A673 (cell line): ENCODE data around the gene METTL22. TPM values are rescaled to one million over a fixed set of nuclear protein-coding genes. Genes with fewer than 3 reads are reported as not detected.

Experiments used
- BruUV-seq: library from RNA; stranded (reverse); fragments of 400-500 nt; replicated peaks from 2 replicates; lab custom pipeline; 2021; lab: Mats Ljungman, UMichigan
- CTCF ChIA-PET: fragments of 300-600 bp; sonication (Branson Sonifier 250); formaldehyde crosslinking; loops from one replicate; lab custom pipeline; 2022; ENCODE audit warnings: antibody characterized with exemption; lab: Charles Lee
- POLR2A ChIA-PET: fragments of 300-600 bp; sonication (Branson Sonifier 250); formaldehyde crosslinking; loops from one replicate; lab custom pipeline; 2022; ENCODE audit warnings: antibody characterized with exemption; ENCODE audit not compliant: low non-redundant PET; lab: Charles Lee
- DNase-seq: peaks from one replicate; pipeline ENCODE4 v3.0.0-alpha.2; 2015; ENCODE audit warnings: low spot score
- H3K27ac ChIP-seq: fragments of 200-600 bp; sonication (generic); 2 replicates; pipeline ENCODE4 v1.5.1; 2016; ENCODE audit warnings: mixed run types, low read depth, mild to moderate bottlenecking, mixed read lengths, antibody characterized with exemption, low read length; ENCODE audit not compliant: poor library complexity, severe bottlenecking
- H3K27me3 ChIP-seq: fragments of 200-600 bp; sonication (generic); replicated peaks from 2 replicates; pipeline ENCODE4 v1.6.1; 2017; ENCODE audit warnings: mixed run types, low read depth, mild to moderate bottlenecking, mixed read lengths, antibody characterized with exemption, low read length; ENCODE audit not compliant: insufficient read depth, poor library complexity
- H3K36me3 ChIP-seq: fragments of 200-600 bp; sonication (generic); 2 replicates; pipeline ENCODE4 v1.6.1; 2016; ENCODE audit warnings: mixed run types, mild to moderate bottlenecking, mixed read lengths, antibody characterized with exemption, low read length; ENCODE audit not compliant: insufficient read depth, poor library complexity, severe bottlenecking
- H3K4me1 ChIP-seq: fragments of 200-600 bp; sonication (generic); 2 replicates; pipeline ENCODE4 v1.6.1; 2017; ENCODE audit warnings: mixed run types, mild to moderate bottlenecking, mixed read lengths, antibody characterized with exemption, low read length; ENCODE audit not compliant: insufficient read depth, poor library complexity, severe bottlenecking
- H3K4me3 ChIP-seq: fragments of 200-600 bp; sonication (generic); 2 replicates; pipeline ENCODE4 v1.5.1; 2016; ENCODE audit warnings: low read depth, mixed run types, mild to moderate bottlenecking, mixed read lengths, low read length; ENCODE audit not compliant: poor library complexity, severe bottlenecking
- H3K9me3 ChIP-seq: fragments of 200-600 bp; sonication (generic); 2 replicates; pipeline ENCODE4 v1.6.1; 2016; ENCODE audit warnings: mixed run types, low read depth, mild to moderate bottlenecking, mixed read lengths, antibody characterized with exemption, low read length; ENCODE audit not compliant: poor library complexity, severe bottlenecking
- EZH2 ChIP-seq: fragments of 200-600 bp; sonication (generic); IDR thresholded peaks from 2 replicates; pipeline ENCODE4 v1.6.1; 2017; ENCODE audit warnings: borderline replicate concordance, low read depth, mild to moderate bottlenecking, mixed read lengths, antibody characterized with exemption, low read length; ENCODE audit not compliant: poor library complexity, severe bottlenecking
- intact Hi-C: fragments of 100-400 bp; cut with micrococcal nuclease; formaldehyde crosslinking; loops from one replicate; pipeline ENCODE4 v1.10.0; 2022; ENCODE audit not compliant: unreplicated experiment
- total RNA-seq: library from RNA; stranded (reverse); gene quantifications from 2 replicates; pipeline ENCODE4 v1.2.3, GENCODE V29; 2021
- TF ChIP-seq, protein P1 (sequence below): fragments of 300-800, 200-600 bp; sonication (generic); conservative IDR thresholded peaks from 2 replicates; pipeline ENCODE4 v1.5.1; 2017; ENCODE audit warnings: low read depth, mild to moderate bottlenecking, antibody characterized with exemption, low read length, moderate library complexity, mixed read lengths

Gene METTL22
- total RNA-seq, 1 experiment from 2014 or later = 91.2 TPM

DNA sequence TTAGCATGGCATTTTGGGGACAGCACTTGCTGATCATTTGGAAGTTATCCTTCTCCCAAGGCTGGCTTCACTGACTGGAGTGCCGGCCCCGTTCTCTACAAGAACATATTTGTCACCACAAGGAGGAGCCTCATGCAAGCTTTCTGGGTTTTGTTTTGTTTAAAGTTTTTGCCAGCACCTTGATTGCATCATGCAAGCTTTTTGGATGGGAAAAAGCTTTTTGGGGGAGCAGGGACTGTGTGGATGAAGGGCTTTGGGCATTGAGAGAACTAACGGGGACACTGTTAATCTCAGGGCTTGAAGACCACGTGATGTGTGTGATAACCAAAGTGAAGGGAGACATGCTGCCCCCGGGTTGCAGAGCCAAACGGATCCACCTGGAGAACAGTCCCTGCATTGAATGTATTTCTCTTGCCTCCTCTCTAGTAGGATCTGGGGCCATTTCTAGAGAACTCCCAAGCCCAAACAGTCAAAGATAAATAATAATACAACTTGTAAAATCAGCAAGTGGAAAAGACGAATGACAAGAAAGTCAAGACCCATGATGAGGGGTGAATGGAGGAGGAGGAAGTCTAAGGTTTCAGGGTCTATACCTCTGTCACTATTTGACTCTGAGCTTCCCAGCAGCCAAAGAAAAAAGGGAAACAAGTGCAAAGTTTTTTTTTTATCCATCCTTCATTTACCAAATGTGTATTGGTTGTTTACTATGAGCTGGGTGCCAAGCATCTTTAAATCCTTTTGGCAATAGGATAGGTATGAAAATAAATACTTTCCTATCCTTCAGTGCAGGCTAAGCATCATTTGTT is 48.4 kb upstream of the METTL22 start:
- Histone ChIP-seq H3K4me3 (no peak overlapping the region), H3K36me3 (no peaks in the 10 kb centered on the region), H3K27ac (peak overlapping the region; percentile 100), H3K27me3 (no peaks in the 10 kb centered on the region), H3K9me3 (no peaks in the 10 kb centered on the region), H3K4me1 (peaks cover 74% of the 10 kb centered on the region)
- TF ChIP-seq, protein P1, sequence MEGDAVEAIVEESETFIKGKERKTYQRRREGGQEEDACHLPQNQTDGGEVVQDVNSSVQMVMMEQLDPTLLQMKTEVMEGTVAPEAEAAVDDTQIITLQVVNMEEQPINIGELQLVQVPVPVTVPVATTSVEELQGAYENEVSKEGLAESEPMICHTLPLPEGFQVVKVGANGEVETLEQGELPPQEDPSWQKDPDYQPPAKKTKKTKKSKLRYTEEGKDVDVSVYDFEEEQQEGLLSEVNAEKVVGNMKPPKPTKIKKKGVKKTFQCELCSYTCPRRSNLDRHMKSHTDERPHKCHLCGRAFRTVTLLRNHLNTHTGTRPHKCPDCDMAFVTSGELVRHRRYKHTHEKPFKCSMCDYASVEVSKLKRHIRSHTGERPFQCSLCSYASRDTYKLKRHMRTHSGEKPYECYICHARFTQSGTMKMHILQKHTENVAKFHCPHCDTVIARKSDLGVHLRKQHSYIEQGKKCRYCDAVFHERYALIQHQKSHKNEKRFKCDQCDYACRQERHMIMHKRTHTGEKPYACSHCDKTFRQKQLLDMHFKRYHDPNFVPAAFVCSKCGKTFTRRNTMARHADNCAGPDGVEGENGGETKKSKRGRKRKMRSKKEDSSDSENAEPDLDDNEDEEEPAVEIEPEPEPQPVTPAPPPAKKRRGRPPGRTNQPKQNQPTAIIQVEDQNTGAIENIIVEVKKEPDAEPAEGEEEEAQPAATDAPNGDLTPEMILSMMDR = peak; percentile 80
- TF ChIP-seq EZH2 = no peak
- DNase-seq = peak; percentile 91
- CTCF ChIA-PET = interaction anchor here (0.7 to 1.3 kb wide), 2 partner anchors 63 to 298 kb away, joined by 4 read pairs; no protein-coding TSS in a partner anchor
- intact Hi-C loops = loop anchor here (2.0 to 10.0 kb wide), 2 partner anchors 82 to 562 kb away; no protein-coding TSS in a partner anchor
- POLR2A ChIA-PET = no interaction called here
- no TSS peak for BruUV-seq

DNA sequence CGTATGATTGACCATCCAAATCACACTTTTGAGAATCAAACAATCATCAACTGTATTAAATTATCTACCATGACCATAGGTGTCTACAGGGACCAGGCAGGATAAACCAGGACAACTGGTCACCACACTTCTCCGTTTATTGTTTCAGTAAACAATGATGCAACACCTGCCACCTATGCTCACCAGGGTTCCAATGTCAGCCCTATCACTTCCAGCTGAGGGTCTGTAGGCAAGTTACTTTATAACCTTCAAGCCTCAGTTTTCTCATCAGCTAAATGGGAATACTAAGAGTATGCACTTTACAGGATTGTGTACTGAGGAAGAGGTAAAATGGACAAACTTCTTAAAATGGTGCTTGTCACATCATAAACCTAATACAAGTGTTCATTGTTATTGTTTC is 46.1 kb upstream of the METTL22 start:
- Histone ChIP-seq H3K36me3 (peaks cover 22% of the 10 kb centered on the region), H3K4me1 (peaks cover 59% of the 10 kb centered on the region), H3K27me3 (no peaks in the 10 kb centered on the region), H3K9me3 (no peaks in the 10 kb centered on the region), H3K27ac (peak overlapping the region; percentile 100), H3K4me3 (peak overlapping the region; percentile 28)
- ChIA-PET POLR2A (interaction anchor here (0.6 to 1.0 kb wide), 2 partner anchors 8 to 305 kb away, joined by 3 to 5 read pairs; no protein-coding TSS in a partner anchor), CTCF (no interaction called here)
- no peak for DNase-seq
- BruUV-seq = no TSS peak
- TF ChIP-seq, protein P1 = no peak
- no peak for TF ChIP-seq EZH2
- intact Hi-C loops = loop anchor here (5.0 to 10.0 kb wide), 4 partner anchors 62 to 559 kb away; partner anchors contain the start of gene HAPSTR1

DNA sequence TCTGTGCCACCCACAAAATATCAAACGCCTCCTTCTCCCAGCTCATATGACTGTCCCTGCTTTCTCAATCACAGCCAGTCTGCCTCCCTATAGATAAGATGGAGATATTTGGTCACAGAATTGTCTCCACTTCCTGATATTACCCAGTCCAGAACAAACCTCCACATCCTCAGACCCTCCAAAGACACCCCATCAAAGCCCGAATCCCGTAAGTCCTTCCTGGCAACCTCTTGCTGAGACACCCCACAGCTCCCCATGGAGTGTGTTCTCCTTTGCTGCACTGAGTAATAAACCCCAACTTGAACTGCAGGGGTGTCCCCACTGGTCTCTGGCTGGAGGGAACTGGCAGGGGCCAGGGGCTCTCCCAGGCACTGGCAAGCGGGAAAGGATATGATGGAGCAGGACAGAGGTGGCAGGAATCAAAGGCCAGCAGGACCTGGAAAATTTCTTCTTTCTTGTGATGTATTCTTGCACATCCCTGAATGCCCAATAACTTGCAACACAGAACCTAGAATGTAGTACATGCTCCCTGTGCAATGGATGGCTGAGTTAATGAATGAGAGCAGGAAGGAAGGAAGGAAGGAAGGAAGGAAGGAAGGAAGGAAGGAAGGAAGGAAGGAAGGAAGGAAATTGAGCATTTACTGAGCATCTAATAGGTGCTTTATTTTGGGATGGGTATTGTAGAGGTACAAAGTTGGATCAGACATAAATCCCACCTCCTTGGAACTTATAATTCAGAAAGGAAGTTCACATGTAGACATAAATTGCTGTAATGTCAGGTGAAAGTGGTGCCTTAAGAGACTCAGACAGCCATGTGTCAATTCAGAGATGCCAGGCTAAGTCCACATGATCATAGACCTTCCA is 45.1 kb upstream of the METTL22 start:
- intact Hi-C loops = loop anchor here (1.0 to 10.0 kb wide), 7 partner anchors 44 to 623 kb away; partner anchors contain the start of genes CARHSP1, HAPSTR1 and METTL22
- H3K9me3 ChIP-seq = peaks cover 9% of the 10 kb centered on the region
- H3K27ac ChIP-seq = peak overlapping the region; percentile 100
- H3K4me3 ChIP-seq = peak overlapping the region; percentile 53
- peak; percentile 96 for DNase-seq
- ChIA-PET CTCF (interaction anchor here (0.5 to 1.2 kb wide), 5 partner anchors 82 to 623 kb away, joined by 3 to 12 read pairs (median 3); no protein-coding TSS in a partner anchor), POLR2A (interaction anchor here (0.9 kb wide), 1 partner anchor 339 kb away, joined by 4 read pairs; no protein-coding TSS in a partner anchor)
- peaks cover 31% of the 10 kb centered on the region for H3K36me3 ChIP-seq
- BruUV-seq = no TSS peak
- TF ChIP-seq EZH2 = no peak
- TF ChIP-seq, protein P1 = no peak
- H3K4me1 ChIP-seq = peaks cover 53% of the 10 kb centered on the region
- H3K27me3 ChIP-seq = no peaks in the 10 kb centered on the region
